ENCODE results near the gene AKAP13.

The AKAP13 gene

DNA sequence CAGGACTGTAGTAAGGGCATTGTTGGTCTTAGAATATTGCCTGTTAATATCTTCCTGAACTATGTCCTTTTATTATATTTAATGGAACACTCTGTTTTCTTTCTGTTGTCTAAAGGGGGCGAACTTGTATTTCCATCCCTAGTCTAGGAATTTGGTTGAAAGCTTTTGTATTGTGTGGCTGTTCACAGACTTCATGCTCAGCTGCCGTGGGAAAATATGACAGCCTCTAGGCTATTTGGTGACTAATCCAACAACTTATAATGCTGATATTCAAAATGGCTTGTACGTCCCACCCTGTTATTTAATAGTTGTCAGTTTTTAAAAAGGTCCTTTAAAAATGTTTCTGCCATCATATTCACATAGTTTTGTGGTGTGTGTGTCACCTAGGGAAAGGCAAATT, 211.7 kb downstream of the AKAP13 start:
- in situ Hi-C loops (cut with MboI; ENCODE audit: low sequenced_read_pairs), result no loop called here

DNA sequence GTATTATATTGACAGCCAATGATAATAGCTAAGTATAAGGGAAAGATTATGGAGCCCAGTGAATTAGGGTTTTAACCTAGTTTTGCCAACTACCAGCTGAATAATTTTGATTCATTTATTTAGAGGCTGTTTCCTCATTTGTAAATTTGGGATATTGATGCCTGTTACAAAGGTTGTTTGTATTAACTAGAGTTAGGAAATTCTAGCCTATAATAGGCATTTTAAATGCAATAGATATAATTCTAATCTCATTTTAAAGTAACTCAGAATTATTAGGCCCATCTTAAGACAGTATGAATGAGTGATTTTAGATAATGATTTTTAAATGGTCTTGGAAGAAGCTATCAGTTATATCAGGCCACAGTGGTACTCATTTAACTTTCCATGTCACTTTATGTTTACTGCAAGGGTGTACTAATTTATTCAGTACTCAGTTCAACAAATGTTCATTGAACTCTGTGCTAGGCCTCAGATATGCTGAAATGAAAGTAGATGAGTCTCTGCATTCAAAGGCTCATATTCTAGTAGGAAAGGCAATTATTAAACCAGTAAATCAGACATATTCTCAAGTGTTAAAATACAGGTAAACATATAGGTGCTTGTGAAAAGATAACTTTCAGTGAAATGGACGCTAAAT, 213.5 kb downstream of the AKAP13 start:
- in situ Hi-C loops (cut with MboI; ENCODE audit: low sequenced_read_pairs), result no loop called here

DNA sequence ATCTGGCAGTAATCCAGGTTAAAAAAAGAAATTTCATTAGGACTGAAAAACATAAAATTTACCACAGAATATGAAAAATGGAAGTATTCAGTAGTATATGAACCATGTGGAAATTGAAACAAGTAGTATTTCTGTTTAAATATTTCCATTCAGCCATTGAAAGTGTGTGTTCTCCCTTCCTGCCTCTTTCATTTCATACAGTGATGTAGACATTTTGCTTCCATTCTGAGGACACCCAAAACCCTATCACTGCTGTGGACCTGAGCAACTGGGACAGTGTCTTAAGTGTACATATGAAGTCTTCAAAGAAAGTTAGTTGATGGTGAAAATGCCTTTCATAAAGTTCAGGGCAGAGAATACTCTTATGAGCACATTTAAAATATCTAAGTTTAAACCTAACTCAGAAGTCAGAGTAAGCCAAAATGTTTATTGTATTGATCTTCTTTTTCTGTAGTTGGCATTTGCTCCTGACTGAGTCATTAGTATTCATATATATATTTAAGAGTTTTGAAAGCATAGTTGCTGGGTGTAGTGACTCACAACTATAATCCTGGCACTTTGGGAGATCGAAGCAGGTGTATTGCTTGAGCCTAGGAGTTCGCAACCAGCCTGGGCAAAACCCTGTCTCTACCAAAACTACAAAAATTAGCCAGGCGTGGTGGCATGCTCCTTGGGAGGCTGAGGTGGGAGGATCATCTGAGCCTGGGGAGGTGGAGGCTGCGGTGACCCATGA, 215.6 kb downstream of the AKAP13 start:
- in situ Hi-C loops (cut with MboI; ENCODE audit: low sequenced_read_pairs), result no loop called here

DNA sequence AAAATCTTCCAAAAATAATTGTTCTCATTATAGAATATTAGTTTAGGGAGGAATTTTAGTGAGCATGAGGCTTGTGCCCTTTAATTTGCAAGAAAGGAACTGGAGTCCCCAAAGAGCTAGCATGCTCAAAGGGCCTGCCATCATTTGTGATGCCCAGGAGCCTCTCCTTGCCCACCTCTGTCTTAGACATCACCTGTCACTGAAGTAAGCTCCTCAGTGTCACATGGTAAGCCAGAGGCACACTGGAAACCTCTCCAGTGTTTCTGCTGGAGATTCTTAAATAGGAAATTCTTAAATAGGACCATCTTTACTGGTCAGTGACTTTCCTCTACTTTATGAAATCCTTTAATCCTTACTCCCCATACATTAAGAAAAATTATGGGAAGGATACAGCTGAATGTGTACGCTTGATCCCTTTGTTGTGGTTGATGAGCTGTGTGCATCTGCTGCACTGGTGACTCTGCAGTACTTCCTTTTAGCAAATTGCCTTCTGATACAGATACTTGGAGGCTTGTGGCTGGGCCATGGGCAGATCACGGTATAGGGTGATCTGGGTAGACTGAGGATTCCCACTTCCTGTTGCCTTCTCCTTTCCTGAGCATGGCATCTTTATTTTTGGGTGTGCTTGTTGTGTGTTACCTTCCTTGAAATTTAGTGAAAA, 216.9 kb downstream of the AKAP13 start:
- in situ Hi-C loops (cut with MboI; ENCODE audit: low sequenced_read_pairs), result no loop called here

DNA sequence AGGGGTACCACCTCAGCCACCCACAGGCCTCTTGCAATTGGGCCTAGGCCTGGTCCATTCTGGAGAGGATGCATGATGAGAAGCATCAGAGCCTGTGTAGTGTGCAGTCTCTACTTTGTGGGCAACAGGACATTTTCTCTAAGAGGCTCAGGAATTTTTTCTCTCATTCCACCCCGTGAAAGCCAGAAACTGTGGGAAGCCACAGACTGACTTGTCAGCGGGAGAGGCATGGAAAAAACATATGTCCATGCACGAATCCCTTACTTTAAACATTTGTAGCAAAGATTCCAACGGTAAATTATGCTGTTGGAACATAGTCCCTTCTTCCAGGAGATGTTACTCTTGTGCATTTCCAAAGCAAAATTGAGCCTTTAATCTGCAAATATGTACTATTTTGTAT, 217.8 kb downstream of the AKAP13 start:
- in situ Hi-C loops (cut with MboI; ENCODE audit: low sequenced_read_pairs), result no loop called here

DNA sequence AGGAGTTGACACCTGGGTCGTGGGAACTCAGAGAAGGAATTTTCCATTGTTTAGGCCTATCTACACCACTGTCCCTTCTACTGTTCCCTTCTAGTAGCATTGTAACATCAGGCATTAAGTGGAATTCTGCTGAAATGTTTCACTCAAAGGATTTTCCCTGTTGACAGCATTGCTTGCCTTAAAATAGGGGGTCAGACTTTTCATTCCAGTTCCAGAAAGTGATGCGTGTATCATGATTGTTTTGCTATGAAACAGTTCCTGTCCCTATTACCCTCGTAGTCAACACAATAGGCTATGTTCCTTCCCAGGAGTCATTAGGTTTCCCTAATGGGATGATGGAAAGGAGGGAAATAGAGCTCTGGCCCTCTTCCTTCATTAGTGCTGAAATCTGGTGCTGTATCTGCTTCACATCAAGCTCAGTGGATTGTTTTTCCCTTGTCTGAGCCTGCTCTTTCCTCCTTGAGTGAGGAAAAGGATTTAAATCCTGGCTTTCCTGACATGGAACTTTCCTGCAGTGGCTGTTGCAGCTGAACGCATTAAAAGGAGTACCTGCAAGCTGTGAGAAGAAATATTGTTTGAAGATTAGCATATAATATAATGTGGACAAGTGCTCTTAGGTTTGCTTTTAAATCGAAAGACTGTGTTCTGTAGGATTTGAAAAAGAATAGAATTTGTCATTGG, 218.5 kb downstream of the AKAP13 start:
- in situ Hi-C loops (cut with MboI; ENCODE audit: low sequenced_read_pairs), result no loop called here

DNA sequence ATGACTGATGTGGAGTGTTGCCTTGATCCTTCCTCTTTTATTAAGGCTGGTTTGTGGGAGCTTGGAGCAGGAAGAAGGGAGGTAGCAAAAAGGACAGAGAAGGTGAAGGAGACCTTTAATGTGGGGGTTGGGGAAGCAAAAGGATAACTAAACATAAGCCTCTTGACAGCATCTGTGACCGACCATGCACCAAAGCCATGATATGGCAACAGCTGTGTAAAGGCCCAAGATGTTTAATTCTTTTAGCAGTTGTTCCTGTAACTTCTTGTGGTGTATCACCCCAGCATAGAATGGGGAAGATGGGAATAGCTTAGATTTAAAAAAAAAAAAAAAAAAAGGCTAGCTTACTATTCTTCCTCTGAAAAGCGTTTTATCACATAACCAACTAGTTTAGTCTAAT, 219.6 kb downstream of the AKAP13 start:
- in situ Hi-C loops (cut with MboI; ENCODE audit: low sequenced_read_pairs), result no loop called here

DNA sequence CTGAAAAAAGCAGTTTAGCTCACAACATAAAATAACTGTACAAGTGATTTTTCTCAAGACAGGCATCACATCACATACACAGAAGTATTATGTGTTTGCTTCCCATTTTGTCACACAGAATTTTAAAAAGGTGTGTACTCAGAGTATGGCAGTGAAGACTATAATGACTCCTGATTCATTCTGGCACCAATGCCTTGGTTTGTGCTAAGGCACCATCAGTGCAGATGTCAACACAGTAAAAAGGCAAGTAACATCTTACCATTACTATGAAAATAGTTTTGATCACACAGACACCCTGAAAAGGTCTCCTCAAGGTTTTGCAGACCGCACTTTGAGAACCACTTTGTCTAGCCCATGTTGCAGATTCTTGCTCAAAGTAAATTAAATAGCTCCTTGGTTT, 222.8 kb downstream of the AKAP13 start:
- in situ Hi-C loops (cut with MboI; ENCODE audit: low sequenced_read_pairs), result no loop called here

DNA sequence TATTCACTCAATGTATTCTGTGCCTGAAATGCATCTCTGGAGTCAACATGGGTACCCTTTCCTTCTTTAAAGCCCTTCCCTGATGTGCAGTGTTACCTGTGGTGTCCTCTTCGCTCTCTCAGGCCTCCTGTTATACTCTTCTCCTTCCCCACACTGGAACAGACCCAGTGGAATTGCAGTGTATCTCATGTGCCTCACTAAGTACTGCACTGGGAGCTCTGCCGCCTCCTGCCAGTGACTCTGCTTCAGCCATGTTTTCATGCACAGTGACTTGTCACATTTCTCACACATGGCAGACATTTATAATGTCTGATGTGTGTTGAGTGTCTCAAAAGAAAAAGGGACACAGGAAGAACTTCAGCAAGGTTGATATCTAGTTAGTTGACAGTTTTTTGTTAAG, 223.3 kb downstream of the AKAP13 start:
- in situ Hi-C loops (cut with MboI; ENCODE audit: low sequenced_read_pairs), result no loop called here

DNA sequence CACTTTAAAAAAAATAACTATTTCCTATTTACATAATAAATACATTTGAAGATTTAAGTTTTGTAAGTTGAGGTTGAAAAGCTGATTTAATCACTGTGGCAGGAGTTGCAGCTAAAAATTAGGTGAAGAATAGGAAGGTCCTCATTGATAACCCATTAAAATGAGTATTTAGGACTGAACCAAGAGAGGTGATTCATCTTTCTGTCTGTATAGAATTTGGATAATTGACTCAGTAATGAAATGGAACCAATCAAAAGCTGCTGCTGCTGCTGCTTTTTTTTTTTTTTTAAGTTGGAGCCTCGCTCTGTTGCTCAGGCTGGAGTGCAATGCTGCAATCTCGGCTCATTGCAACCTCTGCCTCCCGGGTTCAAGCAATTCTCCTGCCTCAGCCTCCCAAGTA, 223.8 kb downstream of the AKAP13 start:
- in situ Hi-C loops (cut with MboI; ENCODE audit: low sequenced_read_pairs), result no loop called here

DNA sequence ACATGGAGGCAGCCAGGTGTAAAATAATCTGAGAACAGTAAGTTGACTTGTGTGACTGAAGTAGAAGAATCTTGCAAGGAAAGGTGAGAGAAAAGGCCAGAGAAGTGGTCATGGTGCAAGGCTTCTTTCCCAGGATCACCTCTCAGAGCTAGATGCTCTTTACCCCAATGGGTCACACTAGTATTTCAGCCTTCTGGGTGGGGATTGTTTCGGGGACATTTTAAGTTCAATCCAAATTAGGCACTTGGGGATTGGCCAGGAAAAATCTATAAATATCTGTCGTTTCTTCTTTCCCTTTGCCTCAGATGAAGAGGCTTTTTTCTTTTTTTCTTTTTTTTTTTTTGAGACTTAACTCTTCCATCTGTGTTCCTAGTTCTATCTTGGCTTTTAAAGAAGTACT, 226.3 kb downstream of the AKAP13 start:
- in situ Hi-C loops (cut with MboI; ENCODE audit: low sequenced_read_pairs), result no loop called here

DNA sequence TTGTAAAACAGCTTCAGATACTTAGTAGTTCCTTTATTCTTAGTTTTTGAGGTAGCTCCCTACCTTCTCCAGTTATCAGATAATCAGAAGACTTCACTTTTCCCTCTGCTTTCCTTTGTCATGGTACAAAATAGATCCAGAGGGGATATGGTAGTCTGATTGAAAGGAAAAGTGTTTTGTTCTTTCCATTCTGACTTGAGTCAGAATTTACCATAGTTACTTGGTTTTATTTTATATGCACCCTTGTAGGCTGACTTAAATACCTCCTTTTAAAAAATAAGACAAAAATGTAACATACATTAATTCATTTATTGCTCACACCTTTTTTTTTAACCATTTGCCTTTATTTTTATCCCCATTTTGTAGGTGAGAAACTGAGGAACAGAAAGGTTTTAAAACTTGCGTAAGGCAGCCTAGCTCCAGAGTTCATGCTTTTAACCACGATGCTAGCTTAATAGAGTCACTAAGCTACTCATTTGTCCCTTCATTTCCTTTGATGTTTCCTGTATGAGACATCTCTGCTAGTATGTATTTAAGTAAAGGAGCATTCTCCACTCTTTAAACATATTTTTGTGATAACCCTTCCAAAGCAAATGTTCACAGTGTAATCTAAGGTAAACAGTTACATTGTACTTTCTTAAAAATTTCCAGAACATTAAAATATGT, 226.9 kb downstream of the AKAP13 start:
- in situ Hi-C loops (cut with MboI; ENCODE audit: low sequenced_read_pairs), result no loop called here

DNA sequence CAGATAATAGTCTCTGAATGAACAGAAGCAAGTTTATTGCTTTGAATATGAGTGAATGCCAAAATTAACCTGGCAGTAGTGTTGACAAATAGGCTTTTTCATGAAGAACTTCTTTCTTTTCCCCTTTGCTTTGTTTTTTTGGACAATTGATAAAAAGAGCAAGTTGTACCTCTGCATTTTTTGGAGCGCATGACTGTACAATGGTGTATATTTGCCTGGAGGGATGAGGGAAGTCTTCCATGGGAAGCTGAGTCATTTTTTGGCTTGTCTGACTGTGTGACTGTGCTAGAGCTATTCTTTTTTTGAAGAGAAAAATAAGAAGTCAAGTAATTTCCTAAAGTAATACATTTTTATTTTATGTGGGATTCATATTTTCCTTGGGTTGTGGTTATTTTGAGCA, 227.4 kb downstream of the AKAP13 start:
- in situ Hi-C loops (cut with MboI; ENCODE audit: low sequenced_read_pairs), result no loop called here

DNA sequence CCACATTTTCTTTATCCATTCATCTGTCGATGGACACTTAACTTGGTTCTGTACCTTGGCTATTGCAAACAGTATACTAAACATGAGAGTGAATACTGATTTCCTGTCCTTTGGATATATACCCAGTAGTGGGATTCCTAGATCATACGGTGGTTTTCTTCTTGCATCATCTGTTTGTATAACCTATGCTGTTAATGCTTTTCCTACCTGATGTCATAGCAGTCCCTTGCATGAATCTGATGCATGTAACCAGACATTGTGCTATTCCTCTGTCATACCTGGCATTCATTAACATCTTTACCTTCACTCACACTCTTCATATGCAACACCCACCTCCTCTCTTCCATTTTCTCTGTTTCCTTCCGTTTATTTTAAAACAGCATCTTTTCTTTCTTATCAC, 229.1 kb downstream of the AKAP13 start:
- in situ Hi-C loops (cut with MboI; ENCODE audit: low sequenced_read_pairs), result no loop called here

DNA sequence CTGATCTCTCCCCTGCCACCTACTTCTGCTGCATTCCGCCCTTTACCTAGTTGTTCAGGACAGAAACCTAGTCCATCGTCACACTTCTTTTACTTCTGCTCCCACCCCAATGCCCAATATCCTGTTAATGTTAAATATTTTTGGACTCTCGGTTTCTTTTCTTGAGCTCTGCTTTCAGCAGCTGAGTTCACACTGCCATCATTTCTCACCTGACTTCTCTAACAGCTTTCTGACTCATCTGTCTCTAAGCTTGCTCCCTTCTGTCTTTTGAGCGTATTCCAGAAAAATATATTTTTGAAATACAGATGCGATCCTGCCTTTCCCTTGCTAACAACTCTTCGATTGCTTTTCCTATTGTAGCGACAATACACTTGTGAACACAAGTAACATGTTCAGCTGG, 231.0 kb downstream of the AKAP13 start:
- in situ Hi-C loops (cut with MboI; ENCODE audit: low sequenced_read_pairs), result no loop called here

DNA sequence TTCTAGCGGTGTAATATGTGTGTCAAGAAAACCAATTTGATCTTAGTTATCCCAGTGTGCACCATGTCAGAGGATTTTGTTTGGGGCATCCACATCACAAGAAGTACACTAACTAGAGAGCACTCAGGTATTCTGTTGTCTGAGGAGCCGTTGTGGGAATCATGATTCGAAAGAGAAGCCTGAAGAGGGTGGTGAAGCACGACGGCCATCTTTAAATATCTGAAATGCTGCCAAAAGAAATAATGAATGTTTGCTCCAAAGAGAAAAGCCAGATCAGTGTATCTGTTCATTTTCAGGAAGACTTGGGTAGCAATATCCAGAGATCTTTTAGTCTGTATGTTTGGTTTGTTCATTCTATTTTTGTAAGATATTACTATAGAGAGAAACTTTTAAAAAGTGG, 233.7 kb downstream of the AKAP13 start:
- in situ Hi-C loops (cut with MboI; ENCODE audit: low sequenced_read_pairs), result no loop called here

DNA sequence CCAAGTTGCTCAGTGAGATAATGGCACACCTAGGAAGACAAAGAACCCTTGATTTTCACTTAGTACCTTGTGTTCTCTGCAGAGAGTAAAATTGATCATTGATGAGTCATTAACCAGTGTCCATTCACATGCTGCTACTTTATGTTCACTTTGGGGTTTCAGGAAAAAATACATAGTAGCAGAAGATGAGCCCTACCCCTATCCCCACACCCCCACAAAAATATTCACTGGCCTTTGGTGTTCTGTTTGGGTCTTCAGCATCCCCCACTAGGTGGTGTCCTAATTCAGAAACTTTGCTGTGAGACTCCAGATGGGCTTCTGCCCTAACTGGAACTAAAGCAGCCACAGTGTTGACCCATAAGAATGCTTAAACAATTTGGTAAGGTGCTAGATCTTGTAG, 235.5 kb downstream of the AKAP13 start:
- in situ Hi-C loops (cut with MboI; ENCODE audit: low sequenced_read_pairs), result no loop called here

DNA sequence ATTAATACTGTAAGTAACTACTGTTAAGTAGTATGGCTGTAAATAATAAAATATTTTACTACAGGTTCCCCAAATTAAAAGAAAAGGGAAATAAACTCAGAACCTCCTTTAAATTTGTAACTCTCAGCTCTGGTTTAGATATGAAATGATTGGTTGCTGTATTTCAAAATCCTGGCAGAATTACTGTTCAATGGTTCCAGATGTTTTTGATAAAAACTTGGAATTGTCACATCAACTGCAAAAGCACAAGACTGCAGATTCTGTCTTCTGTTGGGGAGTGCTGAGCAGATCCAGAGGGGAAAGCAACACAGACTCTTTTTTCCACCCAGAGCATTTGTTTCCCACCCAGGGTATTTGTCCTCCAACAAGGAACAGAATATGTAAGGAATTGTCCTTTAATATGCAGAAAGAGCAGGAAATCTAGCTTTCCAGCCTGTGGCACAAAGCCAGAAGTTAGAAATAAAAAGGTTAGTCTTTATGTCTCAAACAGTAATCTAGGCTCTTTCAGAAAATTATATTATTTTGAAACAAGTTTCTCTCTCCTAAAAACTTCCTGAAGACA, 236.2 kb downstream of the AKAP13 start:
- in situ Hi-C loops (cut with MboI; ENCODE audit: low sequenced_read_pairs), result no loop called here

DNA sequence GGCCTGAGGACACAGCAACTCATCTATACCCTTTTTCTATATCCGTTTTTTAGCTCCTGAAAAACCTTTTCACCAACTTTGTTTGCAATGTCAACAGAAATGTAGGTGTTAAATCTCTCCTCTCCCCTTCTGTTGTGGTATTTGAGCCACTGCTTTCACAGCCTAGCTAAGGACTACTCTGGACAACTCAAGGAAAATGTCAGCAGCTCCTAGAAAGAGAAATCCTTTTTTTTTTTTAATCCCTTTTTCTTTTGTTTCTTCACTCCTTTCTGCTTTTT, 237.8 kb downstream of the AKAP13 start:
- in situ Hi-C loops (cut with MboI; ENCODE audit: low sequenced_read_pairs), result no loop called here

DNA sequence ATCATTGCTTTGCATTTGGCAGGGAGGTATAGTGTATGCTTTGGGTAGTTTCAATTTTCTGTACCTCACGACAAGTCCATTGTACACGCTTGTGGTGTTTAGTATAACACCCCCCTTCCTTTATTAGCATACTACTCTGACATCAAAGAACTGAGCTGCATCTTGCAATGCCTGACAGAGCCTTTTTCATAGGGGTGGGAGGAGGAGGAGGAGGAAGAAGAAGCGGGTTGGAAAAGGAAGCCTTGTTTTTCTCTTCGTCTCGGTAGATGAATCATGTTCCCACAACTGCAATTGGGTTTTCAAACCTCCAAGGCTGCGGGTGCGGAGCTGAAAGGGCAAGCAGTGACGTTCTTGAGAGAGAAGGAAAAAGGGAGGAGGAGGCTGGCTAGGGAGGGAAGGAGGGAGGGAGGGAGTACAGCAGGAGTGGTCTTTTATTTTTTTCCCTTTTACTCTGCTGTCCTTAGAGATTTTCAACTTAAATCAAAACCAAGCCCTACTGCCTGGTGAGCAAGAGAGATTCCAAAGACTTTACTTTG, 238.6 kb downstream of the AKAP13 start:
- in situ Hi-C loops (cut with MboI; ENCODE audit: low sequenced_read_pairs), result no loop called here
